Stimulated activated CD8-positive, alpha-beta memory T cell treated with anti-CD3 and anti-CD28 coated beads, Interleukin-7, amount 100 ng/mL, for 4 hours (primary cell): Measurements from ENCODE around the gene IL5RA.
A peak's percentile ranks its signal among the peaks of the same experiment; 100 is the strongest.

Experiments
- DNase-seq, 2 donors: peaks; one replicate each; pipeline ENCODE4 v3.0.0-alpha.2; 2020; ENCODE audit warnings: low read depth in 2 of 2

IL5RA gene, protein sequence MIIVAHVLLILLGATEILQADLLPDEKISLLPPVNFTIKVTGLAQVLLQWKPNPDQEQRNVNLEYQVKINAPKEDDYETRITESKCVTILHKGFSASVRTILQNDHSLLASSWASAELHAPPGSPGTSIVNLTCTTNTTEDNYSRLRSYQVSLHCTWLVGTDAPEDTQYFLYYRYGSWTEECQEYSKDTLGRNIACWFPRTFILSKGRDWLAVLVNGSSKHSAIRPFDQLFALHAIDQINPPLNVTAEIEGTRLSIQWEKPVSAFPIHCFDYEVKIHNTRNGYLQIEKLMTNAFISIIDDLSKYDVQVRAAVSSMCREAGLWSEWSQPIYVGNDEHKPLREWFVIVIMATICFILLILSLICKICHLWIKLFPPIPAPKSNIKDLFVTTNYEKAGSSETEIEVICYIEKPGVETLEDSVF

GRCh38 chr3:3110299-3110630 is at the start of gene IL5RA:
Gene IL5RA, minus strand, starts transcription at chr3:3110374. Its CDS starts 5,390 bp downstream, at chr3:3104984.
- no peak for DNase-seq

GRCh38 chr3:3157484-3157883 is 47.3 kb upstream of the IL5RA start:
- no peak for DNase-seq

DNA sequence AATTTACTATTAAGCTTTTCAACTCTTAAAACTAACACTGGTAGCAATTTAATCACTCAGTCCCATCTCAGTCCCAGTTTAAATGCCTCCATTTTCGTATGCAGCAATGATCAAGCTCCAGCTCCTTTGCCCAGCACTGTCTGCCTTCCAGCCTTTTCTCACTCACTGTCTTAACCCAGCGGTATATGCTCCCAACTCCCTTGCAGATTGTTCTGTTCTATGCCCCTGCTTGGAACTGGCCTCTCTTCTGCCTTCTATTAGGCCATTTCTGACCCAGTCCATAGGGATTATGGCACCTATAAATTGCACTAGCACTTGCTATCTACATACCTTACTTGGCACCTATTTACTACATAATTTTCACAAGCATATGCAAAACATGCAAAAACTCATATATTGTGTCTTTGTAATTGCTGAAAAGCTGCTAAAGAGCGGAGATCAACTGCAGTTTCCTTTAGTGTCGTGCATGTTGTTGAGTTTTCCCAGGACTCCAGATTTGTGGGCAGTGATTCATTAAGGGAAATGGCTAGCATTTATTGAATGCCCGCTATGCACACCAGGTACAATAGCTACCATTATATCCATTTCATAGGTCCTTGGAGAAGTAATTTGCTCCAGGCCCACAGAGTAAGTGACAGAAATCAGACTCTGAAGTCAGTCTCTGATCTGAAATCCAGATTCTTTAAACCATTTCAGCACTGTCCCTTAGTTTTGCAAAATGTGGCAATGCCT is 44.9 kb upstream of the IL5RA start:
- no peak for DNase-seq

DNA sequence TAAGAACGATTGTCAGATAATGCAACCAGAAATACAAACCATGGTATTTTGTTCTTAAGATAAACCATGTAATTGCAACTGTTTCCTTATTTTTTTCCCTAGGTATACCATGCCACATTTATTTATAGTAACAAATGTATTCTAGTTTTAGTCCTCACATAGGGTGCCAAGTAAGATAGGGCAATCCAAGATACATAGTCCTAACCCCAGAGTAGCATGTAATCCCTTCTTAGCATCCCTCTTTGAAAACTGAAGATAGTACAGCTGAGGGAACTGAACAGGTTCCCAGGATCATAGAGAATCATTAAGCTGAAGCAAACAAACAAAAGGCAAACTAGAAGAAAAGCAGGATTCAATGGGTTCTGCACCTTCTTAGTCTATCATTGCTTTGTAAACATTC is 41.3 kb upstream of the IL5RA start:
- DNase-seq = no peak

DNA sequence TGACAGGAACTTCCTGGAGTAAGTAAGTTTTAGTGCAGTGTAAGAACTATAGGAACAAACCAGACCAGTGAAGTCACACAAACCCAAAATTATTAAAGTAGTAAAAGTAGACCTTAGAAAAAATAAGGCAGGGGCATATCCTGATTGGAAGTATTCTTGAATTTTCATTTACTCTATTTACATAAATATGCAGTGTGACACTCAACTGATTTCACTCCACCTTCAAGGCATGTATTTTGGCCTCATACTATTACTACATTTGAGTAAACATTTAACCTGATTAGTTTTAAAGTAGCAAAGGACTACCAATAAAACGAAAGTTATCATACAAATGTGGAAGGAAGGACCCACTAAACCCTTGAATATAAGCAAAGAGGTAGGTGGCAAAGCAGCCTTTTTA is 39.4 kb upstream of the IL5RA start:
- DNase-seq = no peak

DNA sequence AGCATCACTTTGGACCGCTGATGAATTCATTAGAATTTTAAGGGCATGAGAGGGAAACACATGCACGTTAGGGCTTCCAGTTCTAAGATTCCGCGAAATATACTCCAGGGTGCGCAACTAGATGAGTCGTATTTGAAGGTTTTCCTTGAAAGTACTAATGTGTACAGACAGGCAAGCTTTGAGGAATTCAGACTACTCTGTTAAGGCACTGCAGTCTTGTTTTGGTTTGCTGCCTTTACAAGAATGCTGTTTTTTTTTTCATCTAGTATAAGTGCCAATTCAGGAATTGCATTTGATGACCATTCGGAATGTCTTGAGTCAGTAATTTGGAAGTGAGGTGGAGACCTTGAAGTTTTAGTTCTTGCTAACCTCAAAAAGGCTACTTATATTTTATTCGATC is 35.7 kb upstream of the IL5RA start:
- DNase-seq = no peak

- no peak for DNase-seq
Measured at GRCh38 chr3:3141939-3142338, 31.8 kb upstream of the IL5RA start.

- no peak for DNase-seq
Measured at GRCh38 chr3:3137526-3137925, 27.4 kb upstream of the IL5RA start.

- DNase-seq = no peak
Measured at GRCh38 chr3:3134750-3135448, 24.7 kb upstream of the IL5RA start.

- DNase-seq = no peak
Measured at GRCh38 chr3:3133500-3133899, 23.3 kb upstream of the IL5RA start.

DNA sequence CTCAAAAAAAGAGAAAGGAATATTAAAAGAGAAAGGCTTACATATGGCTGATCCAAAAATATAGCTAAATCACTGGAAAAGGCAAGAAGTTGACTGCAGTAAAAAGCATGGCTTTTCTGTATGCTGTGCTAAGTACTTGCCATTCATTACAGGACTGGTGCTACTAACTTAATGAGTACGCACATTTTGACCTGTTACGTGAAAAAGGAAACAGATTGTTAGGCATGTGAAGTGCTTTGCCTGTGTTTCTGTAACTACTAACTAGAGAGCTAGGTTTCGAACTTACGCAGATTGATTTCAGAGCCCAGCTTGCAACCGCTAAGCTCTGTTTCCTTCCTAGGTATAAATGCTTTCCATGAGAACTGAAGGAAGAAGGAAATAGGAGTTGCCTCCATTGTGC is 19.4 kb upstream of the IL5RA start:
- no peak for DNase-seq

DNA sequence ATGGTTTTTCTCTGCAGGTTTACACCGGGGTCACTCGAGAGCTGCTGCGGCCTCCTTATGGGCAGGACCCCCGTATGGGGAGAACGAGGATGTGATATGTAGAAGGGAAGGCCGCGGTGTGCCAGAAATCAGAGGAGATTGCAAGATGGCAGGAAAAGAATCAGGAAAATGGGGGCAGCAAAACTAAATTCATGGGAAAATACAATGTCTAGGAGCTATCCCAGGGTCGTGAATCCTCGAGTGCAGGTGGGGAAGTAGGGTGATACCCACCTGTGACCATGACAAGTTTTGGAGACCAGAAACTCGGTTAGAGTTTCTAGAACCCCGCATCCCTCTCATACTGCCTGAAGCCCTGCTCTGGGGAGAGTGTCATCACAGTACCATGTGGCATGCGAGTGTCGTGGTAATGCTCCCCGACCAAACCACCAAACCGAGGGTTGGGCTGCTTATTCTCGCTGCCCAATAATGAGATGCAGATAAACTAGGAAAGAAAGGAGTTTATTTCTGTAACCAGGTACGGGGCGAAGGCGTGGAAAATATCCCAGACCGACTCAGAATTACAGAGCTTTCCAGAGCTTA is 17.3 kb upstream of the IL5RA start:
- DNase-seq = peak; percentile 28 to 38

- peak; percentile 91 to 98 for DNase-seq
Measured at GRCh38 chr3:3126477-3127431, 16.6 kb upstream of the IL5RA start, which contains the start of gene TRNT1. Gene TRNT1, plus strand, starts transcription at chr3:3126940. Its CDS starts 2,101 bp downstream, at chr3:3129041.

- DNase-seq = no peak
Measured at GRCh38 chr3:3125977-3126376, 15.8 kb upstream of the IL5RA start.

DNA sequence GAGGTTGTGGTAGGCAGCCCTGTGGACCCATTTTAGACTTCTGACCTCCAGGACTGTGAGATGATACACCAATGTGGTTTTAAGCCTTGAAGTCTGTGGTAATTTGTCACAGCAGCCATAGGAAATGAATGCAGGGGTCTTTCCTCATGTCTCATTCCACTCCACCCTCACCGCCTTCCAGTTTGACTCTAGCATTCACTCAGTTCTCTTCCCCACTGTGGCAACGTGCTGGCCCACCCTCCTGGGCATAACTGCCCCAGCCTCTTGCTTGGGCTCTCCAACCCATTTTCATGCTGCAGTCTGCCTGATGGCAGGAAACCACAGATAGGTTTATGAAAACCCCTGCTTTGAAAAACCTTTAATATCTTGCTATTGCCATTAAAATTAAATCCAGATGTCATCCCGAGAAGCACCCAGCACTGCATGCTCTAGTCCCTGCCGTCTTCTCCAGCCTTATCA is 9.2 kb upstream of the IL5RA start:
- no peak for DNase-seq

GRCh38 chr3:3117651-3118050 is 7.5 kb upstream of the IL5RA start:
- no peak for DNase-seq

GRCh38 chr3:3113042-3113709 is 3.0 kb upstream of the IL5RA start:
- DNase-seq = no peak

- no peak for DNase-seq
Measured at GRCh38 chr3:3110749-3111361, 681 bp upstream of the IL5RA start.

DNA sequence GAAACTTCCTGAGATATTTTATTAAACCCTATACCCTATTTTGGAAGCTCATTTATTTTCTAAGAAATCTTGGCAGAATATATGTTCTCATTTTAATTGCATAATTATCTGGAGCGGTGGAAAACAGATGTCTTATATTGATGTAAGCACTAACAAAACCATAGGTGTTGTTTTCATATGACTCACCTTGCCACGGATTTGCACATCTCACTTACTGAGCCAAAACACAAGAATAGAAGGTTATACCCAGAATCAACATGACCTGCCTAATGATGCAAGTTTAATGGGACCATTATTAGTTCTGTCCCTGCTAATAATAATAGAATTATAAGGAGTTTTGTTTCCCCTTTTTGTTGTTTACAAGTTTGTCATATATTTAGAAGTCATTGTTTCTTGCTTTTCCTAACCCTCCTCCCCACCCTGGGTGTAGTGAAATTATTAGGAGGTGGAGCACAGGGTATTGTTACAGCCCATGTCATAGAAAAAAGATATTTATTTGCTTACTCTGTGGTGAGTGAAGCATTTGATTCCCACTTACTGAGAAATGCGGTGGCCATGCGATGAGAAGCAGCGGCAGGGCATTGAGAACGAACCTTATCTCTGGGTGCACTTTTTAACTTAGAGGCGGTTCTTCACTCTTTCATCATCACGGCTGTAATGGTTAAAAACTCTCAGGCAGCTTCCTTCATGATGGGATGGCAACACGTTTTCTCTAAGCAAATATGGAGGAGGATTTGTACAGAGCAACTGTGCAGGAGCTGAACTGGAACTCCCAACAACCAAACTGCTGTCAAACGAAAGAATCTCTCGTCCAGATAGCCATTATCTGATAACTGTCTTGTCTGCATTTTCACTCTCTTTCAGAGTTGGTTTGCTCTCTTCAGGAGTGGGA is 521 bp downstream of the IL5RA start:
- no peak for DNase-seq
